Testis (tissue), 2 donors: Measurements from ENCODE around the gene SMG6.

ENCODE experiments used
- CTCF ChIP-seq, 3 experiments: fragments of 450-650 bp in 2 of 3; fragments of 200-600 bp in 1 of 3; sonication (generic) in 1 of 3; IDR thresholded peaks; one replicate each; pipeline ENCODE4 v1.5.1; 2016 to 2019; ENCODE audit warnings: antibody characterized with exemption in 3 of 3, mild to moderate bottlenecking in 2 of 3, moderate library complexity in 1 of 3
- POLR2A ChIP-seq: fragments of 450-650 bp; IDR thresholded peaks from one replicate; pipeline ENCODE4 v1.6.1; 2017; ENCODE audit warnings: antibody characterized with exemption, mild to moderate bottlenecking, moderate library complexity

GRCh38 chr17:2179615-2180295, 123.8 kb downstream of the SMG6 start:
- TF ChIP-seq POLR2A (no peak), CTCF (IDR thresholded peaks at IDR 0.05) (no peak)
